Fibroblast of pulmonary artery (primary cell): ENCODE measurements around the gene SQSTM1.

ENCODE experiments used
- DNase-seq: peaks from one replicate; pipeline ENCODE4 v3.0.0-alpha.2; 2010; ENCODE audit warnings: low read depth
- H3K4me3 ChIP-seq: replicated peaks from 2 replicates; pipeline ENCODE4 v1.5.1; 2011; ENCODE audit warnings: low read depth, mild to moderate bottlenecking, control low read depth, low read length, moderate library complexity
- CTCF ChIP-seq: IDR thresholded peaks from 2 replicates; pipeline ENCODE4 v1.5.1; 2011; ENCODE audit warnings: mild to moderate bottlenecking, control low read depth, low read length, inconsistent platforms; ENCODE audit errors: missing control alignments

SQSTM1 gene

GRCh38 chr5:179885491-179886090, 64.9 kb downstream of the SQSTM1 start:
- TF ChIP-seq CTCF = no peak
- no peak for DNase-seq
- no peak overlapping the region for H3K4me3 ChIP-seq

GRCh38 chr5:179886190-179886911, 65.6 kb downstream of the SQSTM1 start:
- TF ChIP-seq CTCF = no peak
- DNase-seq = no peak
- H3K4me3 ChIP-seq = no peak overlapping the region

GRCh38 chr5:179887095-179887494, 66.4 kb downstream of the SQSTM1 start:
- no peak for TF ChIP-seq CTCF
- DNase-seq = no peak
- no peak overlapping the region for H3K4me3 ChIP-seq
